Nephron (organoid): ENCODE measurements around the gene GPHA2.

ENCODE experiments used
- H3K27ac Mint-ChIP-seq, 3 experiments: 2 replicates each; pipeline ENCODE4 v1.8.0; 2020; ENCODE audit warnings: mixed read lengths in 3 of 3, mild to moderate bottlenecking in 2 of 3, moderate library complexity in 1 of 3
- H3K27me3 Mint-ChIP-seq: 2 replicates; pipeline ENCODE4 v1.8.0; 2021; ENCODE audit warnings: low read depth, mild to moderate bottlenecking, moderate library complexity, mixed read lengths
- H3K36me3 Mint-ChIP-seq: 2 replicates; pipeline ENCODE4 v1.8.0; 2020; ENCODE audit warnings: low read depth, mixed read lengths
- H3K4me1 Mint-ChIP-seq: 2 replicates; pipeline ENCODE4 v1.8.0; 2020; ENCODE audit warnings: mixed read lengths
- H3K4me3 Mint-ChIP-seq, 3 experiments: 2 replicates each; pipeline ENCODE4 v1.8.0; 2020; ENCODE audit warnings: mild to moderate bottlenecking in 3 of 3, mixed read lengths in 3 of 3, moderate library complexity in 2 of 3
- H3K9me3 Mint-ChIP-seq: 2 replicates; pipeline ENCODE4 v1.8.0; 2020; ENCODE audit warnings: mixed read lengths
- TF ChIP-seq, protein P1 (sequence below), 3 experiments: fragments of 200-600 bp; sonication (generic); IDR thresholded peaks; one replicate each; pipeline ENCODE4 v1.5.0; 2021; ENCODE audit warnings: antibody characterized with exemption in 3 of 3; ENCODE audit not compliant: unreplicated experiment in 3 of 3

Gene GPHA2

DNA sequence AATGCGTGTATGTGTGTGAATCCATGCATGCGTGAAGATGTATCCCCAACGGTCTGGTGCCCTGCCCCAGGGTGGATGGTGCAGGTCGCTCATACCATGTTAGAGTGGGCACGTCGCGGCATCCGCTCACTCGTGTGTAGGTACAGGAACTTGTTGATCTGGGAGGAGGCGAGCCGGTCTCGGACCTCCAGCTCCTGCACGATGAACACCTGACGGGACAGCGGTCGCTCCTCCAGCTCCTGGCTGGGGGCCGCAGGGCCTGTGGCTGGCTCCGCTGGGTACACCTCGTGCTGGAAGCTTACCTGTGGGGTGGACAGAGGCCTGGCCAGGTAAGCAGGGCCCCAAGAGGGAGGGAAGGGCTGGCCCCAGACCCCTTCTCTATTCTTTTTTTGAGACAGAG, 37.2 kb downstream of the GPHA2 start:
- Mint-ChIP-seq H3K36me3 (peaks cover 27% of the 10 kb centered on the region), H3K27ac (no peak overlapping the region), H3K27me3 (no peaks in the 10 kb centered on the region), H3K4me3 (no peak overlapping the region), H3K4me1 (no peaks in the 10 kb centered on the region), H3K9me3 (no peaks in the 10 kb centered on the region)
- TF ChIP-seq, protein P1, sequence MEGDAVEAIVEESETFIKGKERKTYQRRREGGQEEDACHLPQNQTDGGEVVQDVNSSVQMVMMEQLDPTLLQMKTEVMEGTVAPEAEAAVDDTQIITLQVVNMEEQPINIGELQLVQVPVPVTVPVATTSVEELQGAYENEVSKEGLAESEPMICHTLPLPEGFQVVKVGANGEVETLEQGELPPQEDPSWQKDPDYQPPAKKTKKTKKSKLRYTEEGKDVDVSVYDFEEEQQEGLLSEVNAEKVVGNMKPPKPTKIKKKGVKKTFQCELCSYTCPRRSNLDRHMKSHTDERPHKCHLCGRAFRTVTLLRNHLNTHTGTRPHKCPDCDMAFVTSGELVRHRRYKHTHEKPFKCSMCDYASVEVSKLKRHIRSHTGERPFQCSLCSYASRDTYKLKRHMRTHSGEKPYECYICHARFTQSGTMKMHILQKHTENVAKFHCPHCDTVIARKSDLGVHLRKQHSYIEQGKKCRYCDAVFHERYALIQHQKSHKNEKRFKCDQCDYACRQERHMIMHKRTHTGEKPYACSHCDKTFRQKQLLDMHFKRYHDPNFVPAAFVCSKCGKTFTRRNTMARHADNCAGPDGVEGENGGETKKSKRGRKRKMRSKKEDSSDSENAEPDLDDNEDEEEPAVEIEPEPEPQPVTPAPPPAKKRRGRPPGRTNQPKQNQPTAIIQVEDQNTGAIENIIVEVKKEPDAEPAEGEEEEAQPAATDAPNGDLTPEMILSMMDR (IDR thresholded peaks at IDR 0.05; ENCODE audit: unreplicated experiment in 3 of 3): no peak

DNA sequence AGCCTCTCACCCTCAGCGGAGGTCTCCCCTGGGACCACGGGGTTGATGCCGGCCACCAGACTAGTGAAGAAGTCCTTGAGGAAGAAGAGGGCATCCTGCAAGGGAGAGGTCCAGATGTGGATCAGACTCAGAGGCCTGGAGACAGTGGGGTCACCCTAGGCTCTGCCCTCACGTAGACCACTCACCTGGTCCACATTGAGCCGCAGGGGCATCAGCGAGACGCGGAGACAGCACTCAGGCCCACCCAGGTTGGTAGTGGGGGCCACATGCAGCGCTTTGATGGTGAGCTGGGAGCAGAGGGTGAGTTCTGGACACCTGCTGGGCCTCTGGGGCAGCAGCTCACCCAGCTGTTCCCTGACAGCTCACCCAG, 37.6 kb downstream of the GPHA2 start:
- no peaks in the 10 kb centered on the region for H3K27me3 Mint-ChIP-seq
- H3K27ac Mint-ChIP-seq: no peak overlapping the region
- peaks cover 26% of the 10 kb centered on the region for H3K36me3 Mint-ChIP-seq
- no peak overlapping the region for H3K4me3 Mint-ChIP-seq
- TF ChIP-seq, protein P1 (IDR thresholded peaks at IDR 0.05; ENCODE audit: unreplicated experiment in 3 of 3): no peak
- no peaks in the 10 kb centered on the region for H3K9me3 Mint-ChIP-seq
- H3K4me1 Mint-ChIP-seq: no peaks in the 10 kb centered on the region

DNA sequence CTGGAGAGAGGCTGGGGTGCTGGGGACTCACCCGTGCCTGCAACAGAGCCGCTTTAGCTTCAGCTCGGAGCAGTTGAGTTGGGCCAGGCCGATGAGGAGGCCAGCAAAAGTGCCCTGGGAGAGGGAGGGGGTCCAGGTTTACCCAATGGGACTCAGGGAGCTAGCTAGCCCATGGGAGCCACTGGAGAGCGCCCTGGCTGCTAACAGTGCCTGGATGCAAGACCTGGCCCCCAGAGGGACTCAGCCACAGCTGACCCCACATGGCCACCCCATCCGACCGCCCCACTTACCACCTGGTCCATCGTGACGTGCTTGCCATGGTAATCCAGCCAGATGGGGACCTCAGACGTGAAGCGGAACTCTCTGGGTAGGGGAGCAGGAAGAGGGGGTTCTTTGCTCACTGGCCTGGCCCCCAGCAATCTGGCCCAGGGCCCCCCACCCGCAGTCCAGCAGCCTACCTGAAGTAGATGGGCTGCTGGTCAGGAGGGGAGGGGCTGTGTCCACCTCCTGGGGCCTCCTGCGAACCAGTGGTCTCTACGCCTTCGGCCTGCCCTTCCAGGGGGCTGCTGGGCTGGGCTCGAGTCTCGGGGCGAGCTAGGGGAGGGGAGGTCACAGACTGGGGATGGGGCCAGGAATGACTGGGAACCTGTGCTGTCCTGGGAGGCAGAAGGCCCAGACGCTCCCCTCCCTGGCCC, 38.2 kb downstream of the GPHA2 start:
- TF ChIP-seq, protein P1 (IDR thresholded peaks at IDR 0.05; ENCODE audit: unreplicated experiment in 3 of 3): no peak
- H3K27ac Mint-ChIP-seq: no peak overlapping the region
- no peaks in the 10 kb centered on the region for H3K27me3 Mint-ChIP-seq
- H3K4me3 Mint-ChIP-seq: no peak overlapping the region
- H3K9me3 Mint-ChIP-seq: no peaks in the 10 kb centered on the region
- no peaks in the 10 kb centered on the region for H3K4me1 Mint-ChIP-seq
- H3K36me3 Mint-ChIP-seq: peaks cover 24% of the 10 kb centered on the region

DNA sequence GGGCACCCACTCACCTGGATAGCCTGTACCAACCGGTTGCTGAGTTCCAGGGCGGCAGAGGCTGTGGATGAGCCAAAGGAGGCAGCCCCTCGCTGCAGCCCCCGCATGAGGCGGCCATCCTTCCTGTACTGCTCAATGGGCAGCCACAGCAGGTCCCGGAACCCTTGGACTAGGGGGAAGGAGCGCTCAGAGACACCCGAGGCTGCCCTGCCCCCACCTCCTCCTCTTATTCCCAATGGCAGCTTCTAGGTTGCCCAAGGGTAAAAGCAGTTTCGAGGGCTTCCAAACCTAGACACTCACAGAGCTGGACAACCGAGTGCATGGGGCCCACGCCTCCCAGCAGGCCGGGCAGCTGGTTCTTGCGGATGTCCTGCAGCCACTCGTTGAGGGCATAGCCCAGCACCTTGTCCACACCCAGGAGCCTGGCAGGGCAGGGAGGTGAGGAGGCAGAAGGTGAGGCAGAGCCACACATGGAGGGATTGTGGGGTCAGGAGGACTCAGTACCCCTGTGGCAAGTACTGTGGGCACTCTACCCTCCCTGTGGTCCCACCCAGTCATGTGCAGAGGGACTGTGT, 39.2 kb downstream of the GPHA2 start:
- Mint-ChIP-seq H3K36me3 (peaks cover 20% of the 10 kb centered on the region), H3K4me1 (no peaks in the 10 kb centered on the region), H3K4me3 (no peak overlapping the region), H3K27me3 (no peaks in the 10 kb centered on the region), H3K9me3 (no peaks in the 10 kb centered on the region), H3K27ac (no peak overlapping the region)
- TF ChIP-seq, protein P1 (IDR thresholded peaks at IDR 0.05; ENCODE audit: unreplicated experiment in 3 of 3): no peak

DNA sequence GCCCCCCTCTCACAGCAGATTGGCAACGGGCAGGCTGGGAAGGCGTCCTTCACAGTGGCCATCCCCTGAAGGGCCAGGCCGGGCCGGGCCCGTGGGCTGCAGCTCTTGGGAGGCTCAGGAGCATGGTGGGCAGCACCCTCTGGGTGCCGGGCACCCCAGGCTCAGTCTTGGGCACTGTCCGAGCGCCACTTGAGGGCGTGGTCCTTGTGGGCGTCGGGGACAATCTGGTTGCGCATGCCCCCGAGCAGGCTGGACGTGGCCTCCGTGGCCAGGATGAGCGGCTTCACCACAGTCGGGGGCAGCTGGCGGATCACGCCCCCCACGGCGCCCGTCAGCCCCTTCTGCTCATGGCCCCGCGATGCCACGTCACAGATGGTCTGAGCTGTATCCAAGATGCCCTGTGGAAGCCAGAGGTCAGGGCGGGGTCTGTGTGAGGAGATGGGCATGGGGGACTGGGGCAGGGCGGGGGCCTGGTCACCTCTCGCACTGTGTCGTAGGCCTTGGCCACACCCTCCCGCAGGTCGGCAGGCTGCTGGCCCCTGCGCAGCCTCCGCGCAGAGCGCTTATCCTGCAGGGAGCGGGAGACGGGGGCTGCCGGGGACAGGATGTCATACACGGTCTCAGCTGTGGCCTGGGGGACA, 40.8 kb downstream of the GPHA2 start:
- TF ChIP-seq, protein P1 (IDR thresholded peaks at IDR 0.05; ENCODE audit: unreplicated experiment in 3 of 3): no peak

More for the DNA sequence above, 40.8 kb downstream of the GPHA2 start:
- Mint-ChIP-seq H3K4me1 (no peaks in the 10 kb centered on the region), H3K9me3 (no peaks in the 10 kb centered on the region), H3K27ac (no peak overlapping the region), H3K36me3 (peaks cover 11% of the 10 kb centered on the region), H3K4me3 (no peak overlapping the region), H3K27me3 (no peaks in the 10 kb centered on the region)
